Measurements from ENCODE around the gene ZCCHC24. TPM values are rescaled to one million over a fixed set of nuclear protein-coding genes. Genes with fewer than 3 reads are reported as not detected.

The ZCCHC24 gene
- total and polyA plus RNA-seq, 12 donors: 5.8 to 49.0 (median 24.8) TPM

- H3K27me3 ChIP-seq: no peaks in the 10 kb centered on the region
- no peak overlapping the region for H3K4me3 ChIP-seq
- H3K36me3 ChIP-seq (replicated peaks in 1 of 2): no peaks in the 10 kb centered on the region
- 48 to 59% (median 57%) methylated on average over 5 to 7 of the region's 7 CpGs for WGBS, 4 donors
- TF ChIP-seq POLR2A (IDR thresholded peaks at IDR 0.05) (no peak), CTCF (IDR thresholded peaks at IDR 0.05) (no peak)
- H3K9me3 ChIP-seq (replicated peaks in 1 of 3): no peaks in the 10 kb centered on the region
- intact Hi-C loops (cut with DNase I): loop anchor here in 1 of 2 donors (5.0 kb wide), 1 partner anchor 38 kb away; no protein-coding TSS in a partner anchor
- H3K27ac ChIP-seq: peak overlapping the region in 4 of 5 donors; percentile 54 to 88 (median 70)
- DNase-seq: peak in 6 of 7 donors; percentile 38 to 72 (median 64)
- H3K4me1 ChIP-seq (replicated peaks in 1 of 2): peaks cover 34 to 95% of the 10 kb centered on the region in 2 donors
Measured at GRCh38 chr10:79404231-79404609, 41.2 kb downstream of the ZCCHC24 start.

GRCh38 chr10:79403441-79404230, 41.8 kb downstream of the ZCCHC24 start:
- intact Hi-C loops (cut with DNase I): loop anchor here in 1 of 2 donors (5.0 kb wide), 1 partner anchor 39 kb away; no protein-coding TSS in a partner anchor
- peak overlapping the region in 4 of 5 donors; percentile 54 to 88 (median 70) for H3K27ac ChIP-seq
- 54 to 65% (median 57%) methylated on average over 15 to 23 of the region's 23 CpGs for WGBS, 4 donors
- no peak overlapping the region for H3K4me3 ChIP-seq
- H3K4me1 ChIP-seq (replicated peaks in 1 of 2): peaks cover 39 to 95% of the 10 kb centered on the region in 2 donors
- H3K27me3 ChIP-seq: no peaks in the 10 kb centered on the region
- no peaks in the 10 kb centered on the region for H3K9me3 ChIP-seq (replicated peaks in 1 of 3)
- no peaks in the 10 kb centered on the region for H3K36me3 ChIP-seq (replicated peaks in 1 of 2)
- TF ChIP-seq POLR2A (IDR thresholded peaks at IDR 0.05) (no peak), CTCF (IDR thresholded peaks at IDR 0.05) (no peak)
- peak in 4 of 7 donors; percentile 33 to 70 (median 55) for DNase-seq

DNA sequence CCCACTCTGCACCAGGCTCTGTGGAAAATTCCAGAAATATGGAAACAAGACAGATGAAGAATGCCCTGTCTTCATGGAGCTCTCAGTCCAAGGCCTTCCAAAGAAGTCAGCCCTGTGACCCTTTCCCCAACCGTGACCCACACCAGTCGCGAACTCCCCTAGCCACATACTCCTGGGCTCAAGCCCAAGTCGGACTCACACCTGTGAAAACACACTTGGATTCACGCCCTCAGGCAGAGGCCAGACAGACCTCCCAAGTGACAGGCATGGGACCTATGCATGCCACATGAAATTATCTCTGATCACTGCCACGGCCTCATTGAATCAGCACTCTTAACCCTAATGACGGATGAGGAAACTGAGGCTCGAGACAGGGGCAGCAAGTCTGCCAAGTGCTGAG, 42.5 kb downstream of the ZCCHC24 start:
- peak overlapping the region in 2 of 5 donors; percentile 74 to 88 for H3K27ac ChIP-seq

More for the DNA sequence above, 42.5 kb downstream of the ZCCHC24 start:
- Histone ChIP-seq H3K27me3 (no peaks in the 10 kb centered on the region), H3K36me3 (replicated peaks in 1 of 2) (no peaks in the 10 kb centered on the region), H3K4me1 (replicated peaks in 1 of 2) (peaks cover 36 to 96% of the 10 kb centered on the region in 2 donors), H3K4me3 (no peak overlapping the region), H3K9me3 (replicated peaks in 1 of 3) (no peaks in the 10 kb centered on the region)
- WGBS, 4 donors: 56 to 67% (median 56%) methylated on average over 6 to 8 of the region's 8 CpGs
- TF ChIP-seq POLR2A (IDR thresholded peaks at IDR 0.05) (no peak), CTCF (IDR thresholded peaks at IDR 0.05) (no peak)
- intact Hi-C loops (cut with DNase I): loop anchor here in 1 of 2 donors (5.0 kb wide), 1 partner anchor 39 kb away; no protein-coding TSS in a partner anchor
- DNase-seq: no peak
